Subcutaneous adipose tissue (tissue), 4 donors: ENCODE measurements around the gene LEF1. TPM values are rescaled to one million over a fixed set of nuclear protein-coding genes. Genes with fewer than 3 reads are reported as not detected.

Source experiments
- total RNA-seq, 4 donors: library from RNA; depleted of rRNA; stranded (reverse); fragments of >200 nt; gene quantifications; one replicate each; pipeline ENCODE4 v1.1.0, GENCODE V29; 2016
- TF ChIP-seq, protein P1 (sequence below): fragments of 450-650 bp; IDR thresholded peaks from one replicate; pipeline ENCODE4 v1.5.1; 2016; ENCODE audit warnings: low read depth, mild to moderate bottlenecking, control low read depth, antibody characterized with exemption, moderate library complexity

LEF1 gene
- total RNA-seq, 4 donors from 2014 or later = 1.1 to 6.8 (median 5.1) TPM; not detected in 1

DNA sequence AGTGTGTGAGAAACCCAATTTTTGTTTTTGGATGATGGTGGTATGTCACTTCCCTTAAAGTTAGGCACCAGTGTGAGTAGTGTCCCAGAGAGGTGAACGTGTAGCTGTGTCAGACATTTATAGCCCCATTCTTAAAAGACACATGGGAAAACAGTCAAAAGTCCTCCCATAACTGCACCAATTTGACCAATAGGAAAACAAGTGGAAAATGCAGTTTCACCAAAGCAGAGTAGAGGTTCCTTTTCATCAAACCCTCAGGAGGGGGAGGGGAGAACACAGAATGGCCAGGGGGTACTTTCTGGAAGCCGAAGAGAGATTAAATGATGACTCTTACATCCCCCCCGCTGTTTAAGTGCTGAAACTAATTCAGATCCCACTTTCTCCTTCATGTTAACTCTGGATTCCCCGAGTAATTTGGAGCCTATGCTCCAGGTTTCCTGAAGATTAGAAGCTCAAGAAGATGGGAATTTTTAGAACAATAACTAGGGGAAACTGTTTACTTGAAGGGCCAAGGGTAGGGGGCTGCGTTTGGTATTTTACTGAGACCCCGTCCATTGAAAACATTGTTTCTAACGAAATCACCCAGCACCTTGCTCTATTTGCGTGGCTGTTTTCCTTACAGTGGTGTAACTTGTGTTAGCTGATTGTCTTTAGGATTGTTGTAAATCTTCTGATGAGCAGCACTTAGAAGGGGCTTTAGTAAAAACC is 2.1 kb upstream of the LEF1 start:
- TF ChIP-seq, protein P1, sequence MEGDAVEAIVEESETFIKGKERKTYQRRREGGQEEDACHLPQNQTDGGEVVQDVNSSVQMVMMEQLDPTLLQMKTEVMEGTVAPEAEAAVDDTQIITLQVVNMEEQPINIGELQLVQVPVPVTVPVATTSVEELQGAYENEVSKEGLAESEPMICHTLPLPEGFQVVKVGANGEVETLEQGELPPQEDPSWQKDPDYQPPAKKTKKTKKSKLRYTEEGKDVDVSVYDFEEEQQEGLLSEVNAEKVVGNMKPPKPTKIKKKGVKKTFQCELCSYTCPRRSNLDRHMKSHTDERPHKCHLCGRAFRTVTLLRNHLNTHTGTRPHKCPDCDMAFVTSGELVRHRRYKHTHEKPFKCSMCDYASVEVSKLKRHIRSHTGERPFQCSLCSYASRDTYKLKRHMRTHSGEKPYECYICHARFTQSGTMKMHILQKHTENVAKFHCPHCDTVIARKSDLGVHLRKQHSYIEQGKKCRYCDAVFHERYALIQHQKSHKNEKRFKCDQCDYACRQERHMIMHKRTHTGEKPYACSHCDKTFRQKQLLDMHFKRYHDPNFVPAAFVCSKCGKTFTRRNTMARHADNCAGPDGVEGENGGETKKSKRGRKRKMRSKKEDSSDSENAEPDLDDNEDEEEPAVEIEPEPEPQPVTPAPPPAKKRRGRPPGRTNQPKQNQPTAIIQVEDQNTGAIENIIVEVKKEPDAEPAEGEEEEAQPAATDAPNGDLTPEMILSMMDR = no peak

DNA sequence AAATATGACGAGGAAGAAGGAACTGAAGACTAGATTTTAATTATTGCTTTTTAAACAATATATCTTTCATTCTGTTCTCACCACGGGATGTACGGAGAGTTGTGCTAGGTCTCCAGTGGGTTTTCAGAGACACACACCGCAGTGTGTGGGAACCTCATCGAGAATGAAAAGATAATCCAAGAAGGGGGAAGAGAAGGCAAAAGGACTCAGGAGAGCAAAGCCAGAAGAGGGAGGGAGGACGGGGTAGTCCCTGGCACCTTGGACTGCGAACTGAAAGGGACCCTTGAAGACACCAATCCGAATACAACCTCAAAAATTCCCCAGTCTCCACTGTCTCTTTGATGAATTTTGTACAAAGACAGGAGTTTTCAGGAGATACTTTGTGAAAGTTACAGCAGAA is 932 bp upstream of the LEF1 start:
- TF ChIP-seq, protein P1 = no peak

DNA sequence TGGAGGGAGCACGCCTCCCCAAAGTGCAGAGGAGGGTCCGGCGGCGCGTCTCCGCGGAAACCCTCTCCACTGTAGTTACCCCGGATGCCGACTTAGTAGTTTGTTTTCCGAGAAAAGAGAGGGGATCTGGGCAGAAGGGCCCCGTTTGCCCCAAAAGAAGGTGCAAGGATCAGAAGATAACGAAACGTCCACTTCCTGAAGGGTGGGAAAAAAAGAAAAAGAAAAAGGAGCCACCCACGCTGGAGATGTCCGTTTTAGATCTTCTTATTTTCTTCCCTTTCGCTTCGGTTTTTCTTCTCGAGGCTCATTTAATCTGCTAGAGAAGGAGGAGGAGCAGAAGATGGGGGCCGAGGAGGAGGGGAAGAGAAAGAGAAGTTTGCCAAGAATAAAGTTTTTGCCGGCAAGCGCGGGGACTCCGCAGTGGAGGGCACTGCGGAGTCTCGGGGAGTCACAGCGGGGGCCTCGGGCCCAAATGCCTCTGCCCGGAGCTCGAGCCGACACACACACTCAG is 517 bp downstream of the LEF1 start:
- TF ChIP-seq, protein P1 = no peak

DNA sequence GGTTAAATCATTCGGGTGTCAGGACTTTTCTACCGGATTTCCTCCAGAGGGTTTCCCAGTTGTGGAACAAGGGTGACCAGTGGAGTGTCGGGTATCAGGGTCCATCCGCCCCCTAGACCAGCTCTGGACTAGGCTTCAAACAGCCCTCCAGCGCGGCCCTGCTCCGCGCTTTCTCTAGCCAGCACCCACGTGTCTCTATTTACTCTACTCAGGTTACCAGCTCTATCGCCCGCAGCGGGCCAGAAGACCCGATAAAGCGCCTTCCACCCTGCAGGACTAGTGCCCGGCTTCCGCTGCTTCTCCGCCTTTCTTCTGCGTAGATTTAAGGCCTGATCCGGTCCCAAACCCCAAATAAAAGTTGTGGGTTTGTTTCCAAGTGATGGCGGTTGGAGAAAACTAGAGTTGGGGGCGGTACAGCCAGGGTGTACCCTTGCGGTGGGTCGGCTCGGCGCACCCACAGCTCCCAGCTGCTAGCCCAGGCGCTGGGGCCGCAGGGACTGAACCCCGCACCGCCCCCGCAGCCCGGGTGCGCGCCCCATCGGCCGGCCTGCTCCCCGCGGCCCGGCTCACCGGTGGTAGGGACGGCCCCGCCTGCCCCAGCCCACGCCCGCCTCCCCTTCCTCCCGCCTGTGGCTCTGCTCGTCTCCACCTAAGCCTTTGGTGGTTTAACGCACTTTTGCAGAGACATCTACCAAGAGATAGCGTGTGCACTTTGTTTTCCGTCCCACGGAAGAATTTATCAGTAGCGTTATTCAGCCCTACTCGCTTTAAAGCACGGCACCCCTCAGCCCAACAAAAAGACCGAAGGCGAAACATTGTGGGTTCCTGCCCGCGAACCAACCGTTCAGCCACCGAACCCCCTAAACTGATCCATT is 2.1 kb downstream of the LEF1 start:
- TF ChIP-seq, protein P1 = no peak

- TF ChIP-seq, protein P1 = no peak
These were observed 2.7 kb downstream of the LEF1 start for GRCh38 chr4:108166038-108166437.

- TF ChIP-seq, protein P1 = no peak
These were observed 3.1 kb downstream of the LEF1 start for GRCh38 chr4:108165586-108165985.

GRCh38 chr4:108163351-108163750 is 5.4 kb downstream of the LEF1 start:
- TF ChIP-seq, protein P1 = no peak
